Vagina (tissue), 2 donors: ENCODE results near the gene SUPT4H1. TPM values are rescaled to one million over a fixed set of nuclear protein-coding genes. Genes with fewer than 3 reads are reported as not detected.

Source experiments
- DNase-seq, 2 donors: peaks; one replicate each; pipeline ENCODE4 v3.0.0-alpha.2; 2017; ENCODE audit errors: extremely low spot score in 2 of 2
- H3K27ac ChIP-seq: fragments of 200-600 bp; sonication (generic); one replicate; pipeline ENCODE4 v1.5.1; 2019
- H3K27me3 ChIP-seq: fragments of 200-600 bp; sonication (generic); one replicate; pipeline ENCODE4 v1.5.1; 2019
- H3K36me3 ChIP-seq, 2 donors: fragments of 200-600 bp; sonication (generic); one replicate each; pipeline ENCODE4 v1.5.1; 2017 to 2019
- H3K4me1 ChIP-seq: fragments of 200-600 bp; sonication (generic); one replicate; pipeline ENCODE4 v1.5.1; 2019
- H3K4me3 ChIP-seq, 2 donors: fragments of 200-600 bp; sonication (generic); 1 replicate in 1 of 2; 2 replicates in 1 of 2; pipeline ENCODE4 v1.5.1; 2016 to 2019
- H3K9me3 ChIP-seq: fragments of 200-600 bp; sonication (generic); one replicate; pipeline ENCODE4 v1.5.1; 2019
- CTCF ChIP-seq, 3 experiments: fragments of 450-650 bp in 2 of 3; fragments of 200-600 bp in 1 of 3; sonication (generic) in 1 of 3; IDR thresholded peaks; one replicate each; pipeline ENCODE4 v1.5.1; 2017 to 2019; ENCODE audit warnings: antibody characterized with exemption in 3 of 3, mild to moderate bottlenecking in 2 of 3, moderate library complexity in 2 of 3
- POLR2A ChIP-seq, 2 donors: fragments of 450-650 bp; IDR thresholded peaks; one replicate each; pipeline ENCODE4 v1.6.1; 2017; ENCODE audit warnings: antibody characterized with exemption in 2 of 2, mild to moderate bottlenecking in 2 of 2, moderate library complexity in 2 of 2
- POLR2AphosphoS5 ChIP-seq, 2 donors: sonication (generic); formaldehyde crosslinking; IDR thresholded peaks; one replicate each; pipeline ENCODE4 v1.9.0; 2017; ENCODE audit warnings: antibody characterized with exemption in 2 of 2, mild to moderate bottlenecking in 2 of 2, low read depth in 1 of 2; ENCODE audit not compliant: insufficient read depth in 1 of 2
- intact Hi-C: fragments of 100-400 bp; cut with DNase I; formaldehyde crosslinking; loops from one replicate; pipeline ENCODE4 v1.15.1; 2023
- total RNA-seq: library from RNA; depleted of rRNA; stranded (reverse); fragments of >200 nt; gene quantifications from one replicate; pipeline ENCODE4 v1.2.3, GENCODE V29; 2016

Gene SUPT4H1
- total RNA-seq, 1 donor from 2014 or later: 31.4 TPM

DNA sequence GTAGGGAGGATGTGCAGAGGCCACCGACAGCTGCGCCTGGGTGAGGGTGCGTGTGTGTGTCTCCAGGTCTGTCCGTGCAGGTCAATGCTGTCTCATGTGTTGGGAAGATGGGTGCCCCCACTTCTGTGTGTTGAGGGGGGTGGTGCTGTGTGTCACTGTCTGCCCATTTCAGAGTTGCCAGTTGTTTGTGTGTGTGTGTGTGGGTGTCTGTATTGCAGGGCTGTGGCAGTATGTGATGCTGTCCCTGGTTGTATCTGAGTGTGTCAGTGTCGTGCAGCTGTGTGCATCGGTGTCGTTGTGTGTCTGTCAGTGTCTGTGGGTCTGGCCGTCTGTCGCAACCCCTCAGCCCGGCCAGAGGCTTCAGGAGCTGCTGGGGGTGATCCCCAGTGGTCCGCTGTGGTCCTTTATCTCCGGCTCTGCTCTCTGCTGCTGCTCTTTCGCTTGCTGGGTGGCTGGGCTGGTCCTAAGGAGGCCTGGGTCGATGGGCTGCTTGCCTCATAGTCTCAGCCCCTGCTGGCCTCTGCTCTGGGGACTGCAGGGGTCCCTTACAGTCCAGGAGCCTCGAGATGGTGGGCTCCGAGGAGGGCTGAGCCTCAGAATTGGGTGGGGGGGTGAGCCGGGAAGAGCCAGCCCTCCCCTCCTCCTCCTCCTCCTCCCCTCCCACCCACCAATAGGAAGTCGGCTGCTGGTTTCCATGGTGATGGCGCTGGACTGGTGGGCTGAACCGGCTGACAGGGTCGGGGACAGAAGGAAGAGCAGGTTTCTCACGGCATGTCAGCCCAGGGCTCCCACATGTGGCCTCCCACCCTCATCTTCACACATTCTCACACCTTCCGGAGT, 23.6 kb downstream of the SUPT4H1 start, which contains the start of gene TSPOAP1:
Gene TSPOAP1 (minus strand): TSS at position 601 of the 840 bp plus-strand sequence. CDS start 875 bp downstream, outside the sequence.
- no peak for DNase-seq
- Histone ChIP-seq H3K27me3 (no peaks in the 10 kb centered on the region), H3K4me3 (peak within 1 kb of the TSS; percentile 12 to 14), H3K27ac (no peak within 1 kb of the TSS), H3K36me3 (no peaks in the 10 kb centered on the region), H3K4me1 (peaks cover 22% of the 10 kb centered on the region), H3K9me3 (no peaks in the 10 kb centered on the region)
- intact Hi-C loops: no loop called here
- no peak for TF ChIP-seq POLR2AphosphoS5 (IDR thresholded peaks at IDR 0.05; ENCODE audit: insufficient read depth in 1 of 2, low read depth in 1 of 2)
- TF ChIP-seq CTCF (IDR thresholded peaks at IDR 0.05): no peak
- no peak for TF ChIP-seq POLR2A (IDR thresholded peaks at IDR 0.05)

GRCh38 chr17:58327363-58328194, 24.4 kb downstream of the SUPT4H1 start:
- intact Hi-C loops: loop anchor here (1.0 kb wide), 1 partner anchor 85 kb away; no protein-coding TSS in a partner anchor
- H3K27ac ChIP-seq: no peak overlapping the region
- no peaks in the 10 kb centered on the region for H3K9me3 ChIP-seq
- H3K27me3 ChIP-seq: no peaks in the 10 kb centered on the region
- no peak for DNase-seq
- H3K36me3 ChIP-seq: no peaks in the 10 kb centered on the region
- no peak for TF ChIP-seq POLR2A (IDR thresholded peaks at IDR 0.05)
- TF ChIP-seq CTCF (IDR thresholded peaks at IDR 0.05): no peak
- no peak for TF ChIP-seq POLR2AphosphoS5 (IDR thresholded peaks at IDR 0.05; ENCODE audit: insufficient read depth in 1 of 2, low read depth in 1 of 2)
- no peak overlapping the region for H3K4me3 ChIP-seq
- peaks cover 28% of the 10 kb centered on the region for H3K4me1 ChIP-seq

GRCh38 chr17:58326609-58327362, 25.2 kb downstream of the SUPT4H1 start:
- H3K4me3 ChIP-seq: no peak overlapping the region
- intact Hi-C loops: loop anchor here (1.0 kb wide), 1 partner anchor 84 kb away; no protein-coding TSS in a partner anchor
- H3K27ac ChIP-seq: no peak overlapping the region
- peaks cover 28% of the 10 kb centered on the region for H3K4me1 ChIP-seq
- H3K27me3 ChIP-seq: no peaks in the 10 kb centered on the region
- no peaks in the 10 kb centered on the region for H3K9me3 ChIP-seq
- TF ChIP-seq POLR2AphosphoS5 (IDR thresholded peaks at IDR 0.05; ENCODE audit: insufficient read depth in 1 of 2, low read depth in 1 of 2): no peak
- TF ChIP-seq CTCF (IDR thresholded peaks at IDR 0.05): no peak
- TF ChIP-seq POLR2A (IDR thresholded peaks at IDR 0.05): no peak
- DNase-seq: no peak
- H3K36me3 ChIP-seq: no peaks in the 10 kb centered on the region

DNA sequence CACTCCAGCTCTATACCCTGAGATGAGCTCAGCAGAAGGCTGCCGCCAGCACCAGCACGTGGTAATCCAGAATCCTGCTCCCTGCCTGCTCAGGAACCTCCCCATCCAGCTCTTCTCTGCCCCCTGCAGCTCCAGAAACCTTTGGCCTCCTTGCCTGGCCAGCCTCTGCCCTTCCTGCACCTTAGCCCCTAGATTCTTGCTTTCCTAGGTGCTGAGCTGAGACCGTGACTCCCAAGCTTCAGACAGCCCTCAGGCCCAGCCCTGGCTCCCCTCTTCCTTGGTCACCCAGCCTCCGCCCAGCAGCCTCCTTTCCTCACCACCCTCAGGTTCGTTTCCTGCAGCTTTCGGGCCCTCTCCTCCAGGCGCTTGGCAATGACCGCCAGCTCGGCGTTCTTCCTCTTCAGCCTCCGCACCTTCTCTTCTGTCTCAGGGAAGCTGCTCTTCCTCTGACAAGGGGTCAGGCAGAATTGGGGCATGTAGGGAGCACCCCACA, 26.0 kb downstream of the SUPT4H1 start:
- Histone ChIP-seq H3K9me3 (no peaks in the 10 kb centered on the region), H3K4me3 (no peak overlapping the region), H3K4me1 (peaks cover 28% of the 10 kb centered on the region), H3K27me3 (no peaks in the 10 kb centered on the region), H3K27ac (no peak overlapping the region), H3K36me3 (no peaks in the 10 kb centered on the region)
- DNase-seq: no peak
- intact Hi-C loops: no loop called here
- no peak for TF ChIP-seq CTCF (IDR thresholded peaks at IDR 0.05)
- no peak for TF ChIP-seq POLR2A (IDR thresholded peaks at IDR 0.05)
- TF ChIP-seq POLR2AphosphoS5 (IDR thresholded peaks at IDR 0.05; ENCODE audit: insufficient read depth in 1 of 2, low read depth in 1 of 2): no peak
